ENCODE measurements around the gene TRIM46. TPM values are rescaled to one million over a fixed set of nuclear protein-coding genes. Genes with fewer than 3 reads are reported as not detected.

TRIM46 gene
- total and polyA plus RNA-seq, 7 donors, result 0.16 to 3.0 (median 0.64) TPM; not detected in 1

DNA sequence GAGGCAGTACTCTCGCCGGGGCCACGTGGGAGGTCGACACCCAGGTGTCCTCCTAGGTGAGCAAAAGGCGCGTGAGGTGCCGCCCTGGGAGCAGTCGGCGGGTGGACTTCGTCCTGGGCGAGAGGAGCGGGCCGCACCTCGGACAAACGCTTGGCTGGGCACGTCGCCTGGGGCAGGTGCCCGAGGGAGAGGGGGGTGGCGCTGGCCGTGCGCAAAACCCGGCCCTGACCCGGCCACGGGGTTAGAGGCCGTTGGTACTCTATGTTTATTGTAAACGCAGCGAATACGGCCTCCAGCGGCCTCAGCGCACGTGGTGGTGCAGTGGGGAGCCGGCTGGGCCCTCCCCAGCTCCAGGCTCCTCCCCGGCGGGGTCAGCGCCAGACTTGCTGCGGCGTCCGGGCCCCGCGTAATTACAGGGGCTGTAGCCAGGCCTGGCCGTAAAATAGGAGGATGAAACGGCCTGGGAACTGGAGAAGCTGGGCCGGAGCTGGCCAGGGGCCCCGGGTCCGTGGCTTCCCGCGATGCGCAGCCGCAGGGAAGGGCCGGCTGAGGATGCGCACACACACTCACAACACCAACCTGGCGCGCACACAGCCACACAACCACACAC is 47.6 kb upstream of the TRIM46 start:
- peak in 2 of 4 donors; percentile 4 to 49 for TF ChIP-seq POLR2AphosphoS5 (IDR thresholded peaks at IDR 0.05)
- no peak for TF ChIP-seq POLR2A (IDR thresholded peaks at IDR 0.05)
- Histone ChIP-seq H3K27ac (peak overlapping the region; percentile 87 to 99 (median 98)), H3K4me3 (peak overlapping the region; percentile 62 to 65 (median 64)), H3K9me3 (no peaks in the 10 kb centered on the region), H3K4me1 (peaks cover 0 to 52% (median 47%) of the 10 kb centered on the region in 4 donors), H3K36me3 (no peaks in the 10 kb centered on the region), H3K27me3 (no peaks in the 10 kb centered on the region)
- 10 to 45% methylated on average over 53 of the region's 53 CpGs for WGBS, 2 donors
- peak; percentile 89 for DNase-seq
- intact Hi-C loops (cut with DNase I), result loop anchor here (2.0 to 5.0 kb wide), 2 partner anchors 35 to 41 kb away; no protein-coding TSS in a partner anchor

DNA sequence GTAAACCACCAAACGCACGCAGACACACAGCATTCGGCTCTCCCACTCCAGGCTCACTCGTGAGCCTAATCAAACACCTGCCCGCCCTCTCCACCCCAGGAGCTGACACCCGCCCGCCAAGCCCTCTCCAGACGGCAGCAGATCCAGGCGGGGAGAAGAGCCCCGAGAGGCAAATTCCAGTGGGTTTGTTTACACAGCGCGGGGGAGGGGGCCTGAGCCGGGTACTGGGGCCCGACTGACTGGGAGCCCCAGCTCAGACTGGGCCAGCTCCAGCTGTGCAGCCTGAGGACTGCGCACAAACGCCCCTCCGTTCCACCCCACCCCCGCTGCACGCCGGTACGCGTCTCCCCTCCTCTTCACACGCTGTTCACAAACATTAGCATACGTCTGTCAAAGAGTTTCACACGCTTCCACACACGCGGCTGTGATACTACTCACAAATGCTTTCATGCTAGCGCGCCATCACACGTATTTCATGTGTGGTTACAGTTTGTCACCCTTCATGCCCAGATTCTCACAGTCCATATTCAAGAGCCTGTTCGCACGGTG is 47.0 kb upstream of the TRIM46 start:
- peak; percentile 74 for DNase-seq
- TF ChIP-seq POLR2A (IDR thresholded peaks at IDR 0.05) (no peak), POLR2AphosphoS5 (IDR thresholded peaks at IDR 0.05) (peak in 1 of 4 donors; percentile 3)
- intact Hi-C loops (cut with DNase I), result loop anchor here (2.0 to 5.0 kb wide), 2 partner anchors 36 to 41 kb away; no protein-coding TSS in a partner anchor

GRCh38 chr1:155127105-155127966 is 46.3 kb upstream of the TRIM46 start, which contains the start of gene EFNA1:
TSS of gene EFNA1 (plus strand) at chr1:155127876. CDS start at chr1:155127978, 102 bp downstream.
- Histone ChIP-seq H3K9me3 (no peaks in the 10 kb centered on the region), H3K4me3 (peak within 1 kb of the TSS; percentile 62 to 65 (median 64)), H3K27me3 (no peaks in the 10 kb centered on the region), H3K4me1 (peaks cover 0 to 61% (median 47%) of the 10 kb centered on the region in 4 donors), H3K36me3 (peaks cover 3 to 12% (median 6%) of the 10 kb centered on the region in 4 donors), H3K27ac (peak within 1 kb of the TSS; percentile 87 to 99 (median 98))
- intact Hi-C loops (cut with DNase I), result loop anchor here (2.0 to 5.0 kb wide), 2 partner anchors 37 to 40 kb away; no protein-coding TSS in a partner anchor
- WGBS, 2 donors, result 0% methylated on average over 76 of the region's 76 CpGs
- peak; percentile 80 for DNase-seq
- peak; percentile 36 to 79 (median 73) for TF ChIP-seq POLR2AphosphoS5 (IDR thresholded peaks at IDR 0.05)
- TF ChIP-seq CTCF (IDR thresholded peaks at IDR 0.05), result no peak
- peak in 1 of 4 donors; percentile 26 for TF ChIP-seq EP300 (IDR thresholded peaks at IDR 0.05)
- TF ChIP-seq POLR2A (IDR thresholded peaks at IDR 0.05), result peak; percentile 16 to 83

More for the DNA sequence above, 47.0 kb upstream of the TRIM46 start:
- Histone ChIP-seq H3K27me3 (no peaks in the 10 kb centered on the region), H3K4me3 (peak overlapping the region; percentile 62 to 65 (median 64)), H3K9me3 (no peaks in the 10 kb centered on the region), H3K36me3 (peaks cover under 1 to 5% (median 3%) of the 10 kb centered on the region in 4 donors), H3K4me1 (peaks cover 0 to 58% (median 47%) of the 10 kb centered on the region in 4 donors), H3K27ac (peak overlapping the region; percentile 87 to 99 (median 98))
- 1 to 6% methylated on average over 32 of the region's 32 CpGs for WGBS, 2 donors

DNA sequence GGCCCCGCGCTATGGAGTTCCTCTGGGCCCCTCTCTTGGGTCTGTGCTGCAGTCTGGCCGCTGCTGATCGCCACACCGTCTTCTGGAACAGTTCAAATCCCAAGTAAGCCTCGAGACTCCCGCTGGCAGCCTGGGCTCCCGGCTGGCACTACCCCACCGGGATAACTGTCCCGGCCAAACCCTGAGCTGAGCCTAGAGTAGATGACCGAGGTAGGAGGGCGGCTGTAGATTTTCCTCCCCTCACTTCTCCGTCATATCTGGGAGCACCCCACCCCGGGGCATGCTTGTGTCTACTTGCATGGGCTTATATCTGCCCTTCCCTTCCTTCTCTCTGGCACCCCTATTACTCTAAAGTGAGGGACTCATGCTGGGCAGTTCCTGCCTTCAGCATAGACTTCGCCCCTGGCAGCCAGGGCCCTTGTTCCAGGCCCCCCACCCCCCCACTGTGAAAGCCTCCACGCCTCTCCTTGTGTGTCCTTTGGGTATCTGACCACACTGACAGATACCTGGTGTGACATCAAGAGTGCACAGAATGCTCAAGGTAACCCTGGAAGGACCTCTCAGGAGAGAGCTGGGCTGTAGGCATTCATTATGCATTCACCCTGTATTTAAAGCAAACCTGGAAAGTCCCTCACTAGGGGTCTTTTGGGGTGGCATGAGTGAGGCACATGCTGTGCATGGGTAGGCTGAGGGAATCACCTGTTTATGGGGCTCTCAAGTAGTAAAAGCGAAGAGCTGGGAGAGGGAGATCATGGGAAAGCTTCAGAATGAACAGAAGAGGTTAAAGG is 45.5 kb upstream of the TRIM46 start:
- Histone ChIP-seq H3K9me3 (no peaks in the 10 kb centered on the region), H3K27me3 (no peaks in the 10 kb centered on the region), H3K27ac (peak overlapping the region; percentile 87 to 99 (median 98)), H3K4me1 (peaks cover 0 to 61% (median 47%) of the 10 kb centered on the region in 4 donors), H3K4me3 (peak overlapping the region; percentile 62 to 65 (median 64)), H3K36me3 (peaks cover 6 to 20% (median 7%) of the 10 kb centered on the region in 4 donors)
- TF ChIP-seq POLR2AphosphoS5 (IDR thresholded peaks at IDR 0.05) (no peak), EP300 (IDR thresholded peaks at IDR 0.05) (no peak), CTCF (IDR thresholded peaks at IDR 0.05) (no peak), POLR2A (IDR thresholded peaks at IDR 0.05) (no peak)
- DNase-seq, result no peak
- intact Hi-C loops (cut with DNase I), result loop anchor here (2.0 to 5.0 kb wide), 2 partner anchors 37 to 39 kb away; no protein-coding TSS in a partner anchor
- 1 to 3% methylated on average over 17 of the region's 17 CpGs for WGBS, 2 donors

Data from sigmoid colon (tissue), 7 donors.